GM12878 (cell line): ENCODE results near the gene MBNL3. TPM values are rescaled to one million over a fixed set of nuclear protein-coding genes. Genes with fewer than 3 reads are reported as not detected.

Source experiments
- ATAC-seq: fragments of 200-7000 bp; cut with Tn5 transposase; 3 replicates; pipeline ENCODE4 v1.9.1; 2020; ENCODE audit warnings: mild to moderate bottlenecking, moderate library complexity
- BruUV-seq: library from RNA; stranded (reverse); fragments of 400-500 nt; replicated peaks from 2 replicates; lab custom pipeline; 2021; lab: Mats Ljungman, UMichigan
- CTCF ChIA-PET: fragments of 300-600 bp; sonication (Branson Sonifier 250); formaldehyde crosslinking; extraction: SDS; loops from one replicate; lab custom pipeline; 2021; ENCODE audit warnings: inconsistent platforms; lab: Yijun Ruan, JAX
- POLR2A ChIA-PET: fragments of 350-600 bp; formaldehyde crosslinking; extraction: SDS; loops from one replicate; lab custom pipeline; 2021; ENCODE audit warnings: inconsistent platforms; lab: Charles Lee
- RAD21 ChIA-PET: fragments of 300-600 bp; sonication (Branson Sonifier 250); formaldehyde crosslinking; loops from one replicate; lab custom pipeline; 2023; ENCODE audit warnings: antibody characterized with exemption; ENCODE audit not compliant: unreplicated experiment; lab: Charles Lee
- SMC1A ChIA-PET: fragments of 300-600 bp; sonication (Branson Sonifier 250); formaldehyde crosslinking; loops from one replicate; lab custom pipeline; 2023; ENCODE audit not compliant: unreplicated experiment, uncharacterized antibody; lab: Charles Lee
- DNase-seq: peaks from one replicate; pipeline ENCODE4 v3.0.0-alpha.2; 2011; ENCODE audit warnings: low read depth, low spot score
- FAIRE-seq: peaks from 3 replicates; lab custom pipeline; 2011; peaks lifted over from hg19 to GRCh38; lab: Jason Lieb, UNC
- H2AFZ ChIP-seq: 2 replicates; pipeline ENCODE4 v1.6.0; 2011; ENCODE audit warnings: low read depth, low read length, control low read depth; ENCODE audit not compliant: control insufficient read depth
- H3K27ac ChIP-seq: 2 replicates; pipeline ENCODE4 v1.5.1; 2011; ENCODE audit warnings: control low read depth; ENCODE audit not compliant: control insufficient read depth, insufficient read depth
- H3K27me3 ChIP-seq, 2 experiments: replicated peaks in 1 of 2; 2 replicates each; pipeline versions ENCODE4 v1.6.0 to v1.6.1; 2011; ENCODE audit warnings: low read length in 1 of 2; ENCODE audit not compliant: control insufficient read depth in 2 of 2, insufficient read depth in 2 of 2
- H3K36me3 ChIP-seq, 2 experiments: 2 replicates each; pipeline ENCODE4 v1.5.1; 2011; ENCODE audit warnings: low read length in 1 of 2; ENCODE audit not compliant: control insufficient read depth in 2 of 2, insufficient read depth in 2 of 2
- H3K4me1 ChIP-seq: 2 replicates; pipeline ENCODE4 v1.6.1; 2011; ENCODE audit warnings: mild to moderate bottlenecking, low read length, moderate library complexity, mixed read lengths; ENCODE audit not compliant: control insufficient read depth, insufficient read depth
- H3K4me2 ChIP-seq: 2 replicates; pipeline ENCODE4 v1.6.0; 2011; ENCODE audit warnings: control low read depth; ENCODE audit not compliant: control insufficient read depth, insufficient read depth
- H3K4me3 ChIP-seq: fragments of 200-600 bp; sonication (generic); 2 replicates; pipeline ENCODE4 v1.5.1; 2016
- H3K79me2 ChIP-seq: 2 replicates; pipeline ENCODE4 v1.6.0; 2011; ENCODE audit warnings: low read length; ENCODE audit not compliant: control insufficient read depth, insufficient read depth
- H3K9ac ChIP-seq: 2 replicates; pipeline ENCODE4 v1.8.0; 2011; ENCODE audit warnings: low read length, control low read depth, mixed read lengths; ENCODE audit not compliant: control insufficient read depth, insufficient read depth
- H3K9me3 ChIP-seq: replicated peaks from 3 replicates; pipeline ENCODE4 v1.5.1; 2011; ENCODE audit warnings: mild to moderate bottlenecking, low read length; ENCODE audit not compliant: control insufficient read depth, insufficient read depth
- H4K20me1 ChIP-seq: 2 replicates; pipeline ENCODE4 v1.6.0; 2011; ENCODE audit not compliant: control insufficient read depth, insufficient read depth
- BHLHE40 ChIP-seq, 2 experiments: fragments of 450-650 bp in 1 of 2; IDR thresholded peaks; 2 replicates each; pipeline ENCODE4 v1.6.1; 2011 to 2017; ENCODE audit warnings: low read depth in 2 of 2, borderline replicate concordance in 1 of 2, improper control_type of control experiment in 1 of 2, low read length in 1 of 2, mild to moderate bottlenecking in 1 of 2
- DPF2 ChIP-seq: fragments of 450-650 bp; IDR thresholded peaks from 2 replicates; pipeline ENCODE4 v1.6.1; 2017; ENCODE audit warnings: mild to moderate bottlenecking
- FOXK2 ChIP-seq: fragments of 450-650 bp; IDR thresholded peaks from 2 replicates; pipeline ENCODE4 v1.6.1; 2017; ENCODE audit warnings: mild to moderate bottlenecking, moderate library complexity
- GATAD2B ChIP-seq: fragments of 450-650 bp; conservative IDR thresholded peaks from 2 replicates; pipeline ENCODE4 v1.6.1; 2017; ENCODE audit warnings: low read depth, mild to moderate bottlenecking, moderate library complexity
- MAX ChIP-seq: IDR thresholded peaks from 2 replicates; pipeline ENCODE4 v1.6.1; 2012; ENCODE audit warnings: low read depth, low read length, improper control_type of control experiment
- PML ChIP-seq: IDR thresholded peaks from 2 replicates; pipeline ENCODE4 v1.6.1; 2012; ENCODE audit warnings: low read length, inconsistent platforms
- POLR2A ChIP-seq: IDR thresholded peaks from 2 replicates; pipeline ENCODE4 v1.6.1; 2011; ENCODE audit warnings: low read depth, mild to moderate bottlenecking, low read length
- SKIL ChIP-seq: fragments of 450-650 bp; IDR thresholded peaks from 2 replicates; pipeline ENCODE4 v1.6.1; 2017; ENCODE audit warnings: mild to moderate bottlenecking, low read depth, inconsistent platforms; ENCODE audit not compliant: poor library complexity, severe bottlenecking
- TBL1XR1 ChIP-seq: IDR thresholded peaks from 2 replicates; pipeline ENCODE4 v1.6.1; 2012; ENCODE audit warnings: low read depth, low read length, improper control_type of control experiment
- TCF12 ChIP-seq: IDR thresholded peaks from 2 replicates; pipeline ENCODE4 v1.6.1; 2011; ENCODE audit warnings: low read depth, mild to moderate bottlenecking, low read length
- TCF7 ChIP-seq: IDR thresholded peaks from 2 replicates; pipeline ENCODE4 v1.6.1; 2014; ENCODE audit warnings: antibody characterized with exemption, borderline replicate concordance
- ZBTB11 ChIP-seq: fragments of 450-650 bp; formaldehyde crosslinking; IDR thresholded peaks from 2 replicates; pipeline ENCODE4 v1.5.0; 2022; ENCODE audit warnings: mild to moderate bottlenecking, missing genetic modification characterization
- WGBS: methylation state at CpG from one replicate; pipeline ENCODE4 v1.1.6; 2016; ENCODE audit warnings: low lambda C conversion rate; ENCODE audit not compliant: insufficient replicate concordance, insufficient coverage; ENCODE audit errors: missing lambda C conversion rate; 5-methylcytosine and 5-hydroxymethylcytosine counted together
- in situ Hi-C: fragments of 300-500 bp; cut with MboI; formaldehyde crosslinking; loops from 9 replicates; pipeline ENCODE4 v1.14.3; 2018; ENCODE audit warnings: mixed read lengths
- intact Hi-C: fragments of 100-400 bp; cut with micrococcal nuclease; formaldehyde crosslinking; loops from one replicate; pipeline ENCODE4 v1.14.2; 2022; ENCODE audit not compliant: unreplicated experiment
- polyA plus RNA-seq, 11 experiments: library from polyadenylated mRNA; depleted of rRNA in 4 of 11; unstranded in 6 of 11; stranded (reverse) in 5 of 11; fragments of >200 nt; fragmentation: Nextera tagmentation in 4 of 11; fragmentation: Illumina TruSeq in 1 of 11; extraction: Ambion mirVana in 4 of 11; extraction: Trizol in 1 of 11; gene quantifications; 1 replicate in 1 of 11; 2 replicates in 10 of 11; pipeline versions ENCODE4 v1.2.1 to v1.2.3, GENCODE V29; 2011 to 2016; ENCODE audit warnings: inconsistent platforms in 2 of 11, missing spikeins in 2 of 11, low read depth in 1 of 11
- total RNA-seq, 4 experiments: library from RNA; depleted of rRNA in 3 of 4; stranded (reverse); fragments of >200 nt in 3 of 4; fragmentation: Illumina TruSeq in 1 of 4; extraction: Trizol in 1 of 4; gene quantifications; 2 replicates each; pipeline versions ENCODE4 v1.2.1 to v1.2.3, GENCODE V29; 2013 to 2021

The MBNL3 gene
- total and polyA plus RNA-seq, 10 of the 15 experiments (the other 5 are each of a cell fraction or from before 2014, with no cell fraction given): 3.4 to 33.1 (median 12.6) TPM

GRCh38 chrX:132491191-132491590 lies 2.4 kb upstream of the MBNL3 start (continued):
- TF ChIP-seq SKIL: no peak

- SMC1A ChIA-PET: interaction anchor here (1.0 to 2.7 kb wide), 2 partner anchors 9 to 107 kb away, joined by 3 to 18 read pairs; no protein-coding TSS in a partner anchor
- RAD21 ChIA-PET: interaction anchor here (0.6 to 2.7 kb wide), 4 partner anchors 9 to 271 kb away, joined by 3 to 16 read pairs (median 4); partner anchors contain the start of gene RAP2C
- CTCF ChIA-PET: interaction anchor here (0.9 to 1.9 kb wide), 3 partner anchors 9 to 270 kb away, joined by 3 to 8 read pairs (median 7); partner anchors contain the start of gene RAP2C
- Histone ChIP-seq H4K20me1 (no peaks in the 10 kb centered on the region), H3K9ac (peak overlapping the region; percentile 86), H3K36me3 (no peaks in the 10 kb centered on the region), H2AFZ (peak overlapping the region; percentile 49), H3K4me3 (peak overlapping the region; percentile 72), H3K4me1 (no peaks in the 10 kb centered on the region), H3K27me3 (no peaks in the 10 kb centered on the region), H3K4me2 (peak overlapping the region; percentile 38), H3K79me2 (peaks cover 25% of the 10 kb centered on the region), H3K27ac (peak overlapping the region; percentile 81), H3K9me3 (no peaks in the 10 kb centered on the region)
- POLR2A ChIA-PET: interaction anchor here (0.9 to 4.6 kb wide), 2 partner anchors 9 to 662 kb away, joined by 3 to 27 read pairs; no protein-coding TSS in a partner anchor
- intact Hi-C loops (loop anchor here (2.0 to 5.0 kb wide), 4 partner anchors 123 to 659 kb away; partner anchors contain the start of gene RAP2C), in situ Hi-C loops (no loop called here)
- no TSS peak for BruUV-seq
- DNase-seq (no peak), FAIRE-seq (no peak), ATAC-seq (peak; percentile 43)
- WGBS: 38% methylated on average over 68 of the region's 86 CpGs
- TF ChIP-seq GATAD2B (0 out of 2 replicates have a peak, but pooled peaks have one; percentile 46), FOXK2 (no peak), BHLHE40 (IDR thresholded peaks at IDR 0.05; ENCODE audit: borderline replicate concordance in 1 of 2, low read depth in 2 of 2, low read length in 1 of 2) (peak in 1 of 2 experiments; percentile 22; a peak in 1 of 4 replicates), POLR2A (peak; percentile 68), PML (no peak), DPF2 (peak; percentile 61; the same call in 1 of the 2 replicates), TCF7 (no peak), TCF12 (0 out of 2 replicates have a peak, but pooled peaks have one; percentile 4), TBL1XR1 (no peak), ZBTB11 (CRISPR knock-in tag) (no peak), MAX (no peak)
Observed at GRCh38 chrX:132489578-132490419, 961 bp upstream of the MBNL3 start.
